SK-N-SH treated with all-trans-retinoic acid at 6 μM for 48 hours (cell line): ENCODE measurements around the gene UBE2R2.
"Not testable (repeated sequence)": the region's sequence is repeated elsewhere in the genome, so short reads cannot be mapped to it uniquely, and the experiment has no call there.

ENCODE experiments used
- ATAC-seq: fragments of 200-7000 bp; cut with Tn5 transposase; 3 replicates; pipeline ENCODE4 v1.9.1; 2020; ENCODE audit warnings: mild to moderate bottlenecking, moderate library complexity
- ARNTL ChIP-seq: fragments of 450-650 bp; formaldehyde crosslinking; IDR thresholded peaks from 2 replicates; pipeline ENCODE4 v1.5.0; 2020; ENCODE audit warnings: low read depth, mild to moderate bottlenecking, moderate library complexity, borderline replicate concordance
- CSDC2 ChIP-seq: fragments of 250-450 bp; sonication (Bioruptor Pico); IDR thresholded peaks from 2 replicates; pipeline ENCODE4 v1.5.0; 2020; ENCODE audit warnings: mild to moderate bottlenecking, moderate library complexity
- CSRNP3 ChIP-seq: fragments of 250-450 bp; sonication (Bioruptor Pico); IDR thresholded peaks from 2 replicates; pipeline ENCODE4 v1.5.1; 2021; ENCODE audit warnings: mild to moderate bottlenecking, moderate library complexity
- ESRRG ChIP-seq: fragments of 250-450 bp; sonication (Bioruptor Pico); IDR thresholded peaks from 2 replicates; pipeline ENCODE4 v1.6.1; 2021; ENCODE audit warnings: mild to moderate bottlenecking
- GLIS3 ChIP-seq: fragments of 250-450 bp; sonication (Bioruptor Pico); IDR thresholded peaks from 2 replicates; pipeline ENCODE4 v1.5.0; 2020; ENCODE audit warnings: mild to moderate bottlenecking, moderate library complexity
- ISL1 ChIP-seq: fragments of 250-450 bp; sonication (Bioruptor Pico); IDR thresholded peaks from 2 replicates; pipeline ENCODE4 v2.1.2; 2022; ENCODE audit warnings: mild to moderate bottlenecking, moderate library complexity
- OSR1 ChIP-seq: fragments of 250-450 bp; sonication (Bioruptor Pico); IDR thresholded peaks from 2 replicates; pipeline ENCODE4 v1.8.0; 2022; ENCODE audit warnings: moderate library complexity, mild to moderate bottlenecking, inconsistent platforms
- PPARA ChIP-seq: fragments of 250-450 bp; sonication (Bioruptor Pico); IDR thresholded peaks from 2 replicates; pipeline ENCODE4 v1.5.0; 2020; ENCODE audit warnings: mild to moderate bottlenecking, borderline replicate concordance
- RARB ChIP-seq: fragments of 250-450 bp; sonication (Bioruptor Pico); IDR thresholded peaks from 2 replicates; pipeline ENCODE4 v1.8.0; 2021; ENCODE audit warnings: mild to moderate bottlenecking, moderate library complexity
- SNAI2 ChIP-seq: fragments of 250-450 bp; sonication (Bioruptor Pico); IDR thresholded peaks from 2 replicates; pipeline ENCODE4 v1.5.0; 2020; ENCODE audit warnings: mild to moderate bottlenecking, moderate library complexity
- TCF4 ChIP-seq: fragments of 250-450 bp; sonication (Bioruptor Pico); IDR thresholded peaks from 2 replicates; pipeline ENCODE4 v1.8.0; 2021; ENCODE audit warnings: mild to moderate bottlenecking, moderate library complexity, borderline replicate concordance
- TOX ChIP-seq: fragments of 250-450 bp; sonication (Bioruptor Pico); IDR thresholded peaks from 2 replicates; pipeline ENCODE4 v1.8.0; 2021; ENCODE audit warnings: mild to moderate bottlenecking, moderate library complexity, borderline replicate concordance
- ZC3H10 ChIP-seq: fragments of 250-450 bp; sonication (Bioruptor Pico); IDR thresholded peaks from 2 replicates; pipeline ENCODE4 v1.5.1; 2021; ENCODE audit warnings: mild to moderate bottlenecking, moderate library complexity
- ZFP3 ChIP-seq: fragments of 250-450 bp; sonication (Bioruptor Pico); IDR thresholded peaks from 2 replicates; pipeline ENCODE4 v1.5.0; 2020; ENCODE audit warnings: mild to moderate bottlenecking, moderate library complexity
- ZFP30 ChIP-seq: fragments of 450-650 bp; formaldehyde crosslinking; IDR thresholded peaks from 2 replicates; pipeline ENCODE4 v1.5.0; 2022; ENCODE audit warnings: mild to moderate bottlenecking, moderate library complexity
- ZNF565 ChIP-seq: fragments of 450-650 bp; formaldehyde crosslinking; conservative IDR thresholded peaks from 2 replicates; pipeline ENCODE4 v1.5.0; 2020; ENCODE audit warnings: low read depth, mild to moderate bottlenecking, moderate library complexity
- ZNF70 ChIP-seq: fragments of 450-650 bp; formaldehyde crosslinking; IDR thresholded peaks from 2 replicates; pipeline ENCODE4 v1.5.0; 2020; ENCODE audit warnings: mild to moderate bottlenecking, moderate library complexity
- ZNF8 ChIP-seq: fragments of 450-650 bp; formaldehyde crosslinking; IDR thresholded peaks from 2 replicates; pipeline ENCODE4 v1.5.0; 2020; ENCODE audit warnings: mild to moderate bottlenecking, moderate library complexity
- TF ChIP-seq, protein P1 (sequence below): fragments of 250-450 bp; sonication (Bioruptor Pico); IDR thresholded peaks from 2 replicates; pipeline ENCODE4 v1.8.0; 2020; ENCODE audit warnings: mild to moderate bottlenecking, moderate library complexity, borderline replicate concordance
- TF ChIP-seq, protein P2 (sequence below): fragments of 250-450 bp; sonication (Bioruptor Pico); IDR thresholded peaks from 2 replicates; pipeline ENCODE4 v1.5.0; 2020; ENCODE audit warnings: mild to moderate bottlenecking, moderate library complexity
- TF ChIP-seq, protein P3 (sequence below): fragments of 250-450 bp; sonication (Bioruptor Pico); IDR thresholded peaks from 2 replicates; pipeline ENCODE4 v1.5.1; 2020; ENCODE audit warnings: low read depth, mild to moderate bottlenecking, moderate library complexity
- TF ChIP-seq, protein P4 (sequence below): fragments of 250-450 bp; sonication (Bioruptor Pico); IDR thresholded peaks from 2 replicates; pipeline ENCODE4 v1.8.0; 2021; ENCODE audit warnings: low read depth, mild to moderate bottlenecking, moderate library complexity, borderline replicate concordance

UBE2R2 gene

GRCh38 chr9:33786681-33787080 is 30.3 kb upstream of the UBE2R2 start:
- no peak for ATAC-seq
- TF ChIP-seq ZNF565 (CRISPR knock-in tag) (no peak), ESRRG (CRISPR knock-in tag) (no peak), OSR1 (CRISPR knock-in tag) (no peak), ISL1 (no peak)

DNA sequence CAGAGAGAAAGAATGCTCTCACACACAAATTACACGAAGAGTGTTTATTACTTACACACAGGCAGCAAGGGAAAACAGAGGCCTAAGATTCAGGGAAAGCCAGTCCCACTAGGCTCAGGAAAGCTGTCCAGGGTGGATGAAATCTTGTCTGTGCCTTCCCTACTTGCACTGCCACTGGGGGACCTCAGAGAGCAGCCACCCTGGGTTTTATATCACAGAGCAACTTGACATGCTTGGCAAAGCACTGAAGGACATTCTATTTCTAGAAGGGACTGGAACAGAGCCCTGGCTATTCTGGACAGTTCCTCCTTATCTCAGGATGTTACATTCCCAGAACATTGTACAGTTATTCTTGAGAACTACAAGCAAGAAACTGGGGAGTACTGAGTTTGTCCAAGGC is 29.1 kb upstream of the UBE2R2 start:
- no peak for TF ChIP-seq ZC3H10 (CRISPR knock-in tag)
- no peak for TF ChIP-seq ARNTL (CRISPR knock-in tag)
- TF ChIP-seq ESRRG (CRISPR knock-in tag) = no peak
- TF ChIP-seq ZFP3 (CRISPR knock-in tag) = no peak
- TF ChIP-seq, protein P1, sequence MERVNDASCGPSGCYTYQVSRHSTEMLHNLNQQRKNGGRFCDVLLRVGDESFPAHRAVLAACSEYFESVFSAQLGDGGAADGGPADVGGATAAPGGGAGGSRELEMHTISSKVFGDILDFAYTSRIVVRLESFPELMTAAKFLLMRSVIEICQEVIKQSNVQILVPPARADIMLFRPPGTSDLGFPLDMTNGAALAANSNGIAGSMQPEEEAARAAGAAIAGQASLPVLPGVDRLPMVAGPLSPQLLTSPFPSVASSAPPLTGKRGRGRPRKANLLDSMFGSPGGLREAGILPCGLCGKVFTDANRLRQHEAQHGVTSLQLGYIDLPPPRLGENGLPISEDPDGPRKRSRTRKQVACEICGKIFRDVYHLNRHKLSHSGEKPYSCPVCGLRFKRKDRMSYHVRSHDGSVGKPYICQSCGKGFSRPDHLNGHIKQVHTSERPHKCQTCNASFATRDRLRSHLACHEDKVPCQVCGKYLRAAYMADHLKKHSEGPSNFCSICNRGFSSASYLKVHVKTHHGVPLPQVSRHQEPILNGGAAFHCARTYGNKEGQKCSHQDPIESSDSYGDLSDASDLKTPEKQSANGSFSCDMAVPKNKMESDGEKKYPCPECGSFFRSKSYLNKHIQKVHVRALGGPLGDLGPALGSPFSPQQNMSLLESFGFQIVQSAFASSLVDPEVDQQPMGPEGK = no peak
- TF ChIP-seq TCF4 (CRISPR knock-in tag) = no peak
- TF ChIP-seq ZNF70 = no peak
- no peak for TF ChIP-seq OSR1 (CRISPR knock-in tag)
- TF ChIP-seq PPARA (CRISPR knock-in tag) = no peak
- TF ChIP-seq, protein P2, sequence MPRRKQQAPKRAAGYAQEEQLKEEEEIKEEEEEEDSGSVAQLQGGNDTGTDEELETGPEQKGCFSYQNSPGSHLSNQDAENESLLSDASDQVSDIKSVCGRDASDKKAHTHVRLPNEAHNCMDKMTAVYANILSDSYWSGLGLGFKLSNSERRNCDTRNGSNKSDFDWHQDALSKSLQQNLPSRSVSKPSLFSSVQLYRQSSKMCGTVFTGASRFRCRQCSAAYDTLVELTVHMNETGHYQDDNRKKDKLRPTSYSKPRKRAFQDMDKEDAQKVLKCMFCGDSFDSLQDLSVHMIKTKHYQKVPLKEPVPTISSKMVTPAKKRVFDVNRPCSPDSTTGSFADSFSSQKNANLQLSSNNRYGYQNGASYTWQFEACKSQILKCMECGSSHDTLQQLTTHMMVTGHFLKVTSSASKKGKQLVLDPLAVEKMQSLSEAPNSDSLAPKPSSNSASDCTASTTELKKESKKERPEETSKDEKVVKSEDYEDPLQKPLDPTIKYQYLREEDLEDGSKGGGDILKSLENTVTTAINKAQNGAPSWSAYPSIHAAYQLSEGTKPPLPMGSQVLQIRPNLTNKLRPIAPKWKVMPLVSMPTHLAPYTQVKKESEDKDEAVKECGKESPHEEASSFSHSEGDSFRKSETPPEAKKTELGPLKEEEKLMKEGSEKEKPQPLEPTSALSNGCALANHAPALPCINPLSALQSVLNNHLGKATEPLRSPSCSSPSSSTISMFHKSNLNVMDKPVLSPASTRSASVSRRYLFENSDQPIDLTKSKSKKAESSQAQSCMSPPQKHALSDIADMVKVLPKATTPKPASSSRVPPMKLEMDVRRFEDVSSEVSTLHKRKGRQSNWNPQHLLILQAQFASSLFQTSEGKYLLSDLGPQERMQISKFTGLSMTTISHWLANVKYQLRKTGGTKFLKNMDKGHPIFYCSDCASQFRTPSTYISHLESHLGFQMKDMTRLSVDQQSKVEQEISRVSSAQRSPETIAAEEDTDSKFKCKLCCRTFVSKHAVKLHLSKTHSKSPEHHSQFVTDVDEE (CRISPR knock-in tag) = no peak
- no peak for ATAC-seq

DNA sequence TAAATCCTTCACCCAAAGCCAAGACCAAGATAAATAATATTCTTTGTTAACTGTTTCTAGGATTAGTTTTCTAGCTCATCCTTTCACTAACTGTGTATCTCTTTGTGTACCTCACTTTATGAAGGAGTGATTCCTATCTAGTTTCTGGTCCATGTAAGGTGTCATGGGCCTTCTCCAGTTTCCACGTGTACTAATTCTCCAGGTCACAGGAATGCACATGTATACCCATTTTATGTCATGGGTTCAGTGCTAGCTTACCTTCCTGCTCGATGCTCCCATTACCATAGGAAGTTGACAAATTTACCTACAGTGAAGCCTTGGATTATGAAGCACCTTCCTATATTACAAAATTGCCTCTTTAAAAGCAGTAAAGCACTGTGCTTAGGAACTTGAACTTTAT is 27.5 kb upstream of the UBE2R2 start:
- not testable (repeated sequence) for ATAC-seq

DNA sequence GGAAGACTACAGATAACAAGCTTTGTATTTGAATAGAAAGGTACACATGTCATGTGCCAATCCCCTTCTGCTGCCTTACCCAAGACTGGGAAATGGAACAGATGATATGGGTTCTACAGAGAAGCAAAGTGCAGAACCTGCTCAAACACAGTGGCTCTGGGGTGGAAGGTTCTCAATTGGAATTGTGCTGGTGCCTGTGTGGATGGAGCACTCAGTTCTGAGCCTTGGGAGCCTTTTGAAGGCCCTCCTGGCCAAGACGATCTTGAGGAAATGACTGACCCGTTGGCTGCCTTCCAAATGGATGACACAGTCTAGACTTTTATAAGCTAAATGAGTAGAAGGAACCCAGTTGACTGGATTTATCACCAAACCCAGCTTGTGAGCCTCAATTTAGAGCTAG is 25.8 kb upstream of the UBE2R2 start:
- TF ChIP-seq ZFP30 (no peak), RARB (CRISPR knock-in tag) (no peak), ESRRG (CRISPR knock-in tag) (no peak), SNAI2 (CRISPR knock-in tag) (no peak), TCF4 (CRISPR knock-in tag) (no peak), CSDC2 (CRISPR knock-in tag) (no peak), ZC3H10 (CRISPR knock-in tag) (no peak), TOX (CRISPR knock-in tag) (no peak), ZFP3 (CRISPR knock-in tag) (no peak), ZNF70 (no peak), GLIS3 (no peak), ZNF8 (no peak), CSRNP3 (no peak)
- TF ChIP-seq, protein P3, sequence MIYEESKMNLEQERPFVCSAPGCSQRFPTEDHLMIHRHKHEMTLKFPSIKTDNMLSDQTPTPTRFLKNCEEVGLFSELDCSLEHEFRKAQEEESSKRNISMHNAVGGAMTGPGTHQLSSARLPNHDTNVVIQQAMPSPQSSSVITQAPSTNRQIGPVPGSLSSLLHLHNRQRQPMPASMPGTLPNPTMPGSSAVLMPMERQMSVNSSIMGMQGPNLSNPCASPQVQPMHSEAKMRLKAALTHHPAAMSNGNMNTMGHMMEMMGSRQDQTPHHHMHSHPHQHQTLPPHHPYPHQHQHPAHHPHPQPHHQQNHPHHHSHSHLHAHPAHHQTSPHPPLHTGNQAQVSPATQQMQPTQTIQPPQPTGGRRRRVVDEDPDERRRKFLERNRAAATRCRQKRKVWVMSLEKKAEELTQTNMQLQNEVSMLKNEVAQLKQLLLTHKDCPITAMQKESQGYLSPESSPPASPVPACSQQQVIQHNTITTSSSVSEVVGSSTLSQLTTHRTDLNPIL (CRISPR knock-in tag) = no peak
- TF ChIP-seq, protein P4, sequence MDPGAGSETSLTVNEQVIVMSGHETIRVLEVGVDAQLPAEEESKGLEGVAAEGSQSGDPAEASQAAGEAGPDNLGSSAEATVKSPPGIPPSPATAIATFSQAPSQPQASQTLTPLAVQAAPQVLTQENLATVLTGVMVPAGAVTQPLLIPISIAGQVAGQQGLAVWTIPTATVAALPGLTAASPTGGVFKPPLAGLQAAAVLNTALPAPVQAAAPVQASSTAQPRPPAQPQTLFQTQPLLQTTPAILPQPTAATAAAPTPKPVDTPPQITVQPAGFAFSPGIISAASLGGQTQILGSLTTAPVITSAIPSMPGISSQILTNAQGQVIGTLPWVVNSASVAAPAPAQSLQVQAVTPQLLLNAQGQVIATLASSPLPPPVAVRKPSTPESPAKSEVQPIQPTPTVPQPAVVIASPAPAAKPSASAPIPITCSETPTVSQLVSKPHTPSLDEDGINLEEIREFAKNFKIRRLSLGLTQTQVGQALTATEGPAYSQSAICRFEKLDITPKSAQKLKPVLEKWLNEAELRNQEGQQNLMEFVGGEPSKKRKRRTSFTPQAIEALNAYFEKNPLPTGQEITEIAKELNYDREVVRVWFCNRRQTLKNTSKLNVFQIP = no peak
- TF ChIP-seq, protein P2 (CRISPR knock-in tag) = no peak
- no peak for ATAC-seq

DNA sequence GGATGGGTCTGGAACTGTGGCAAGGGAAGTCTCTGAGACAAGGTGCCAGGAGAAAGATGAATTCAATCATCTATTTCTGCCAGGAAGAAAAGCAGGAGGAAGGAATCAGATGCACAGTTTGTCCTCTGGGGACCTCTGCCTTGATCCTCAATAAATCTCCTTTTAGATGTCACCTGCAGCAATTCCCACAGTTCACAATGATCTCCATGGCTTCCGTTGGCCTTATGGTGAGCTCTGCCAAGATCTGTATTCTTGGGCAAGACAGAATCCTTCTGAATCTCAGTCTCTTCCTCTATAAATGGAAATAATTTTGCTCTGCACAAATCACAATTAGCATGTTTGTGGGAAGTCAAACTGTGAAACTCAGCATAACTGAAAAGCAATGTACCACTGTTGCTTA is 23.5 kb upstream of the UBE2R2 start:
- ATAC-seq = not testable (repeated sequence)
